ENCODE results near the gene CCDC88B. TPM values are rescaled to one million over a fixed set of nuclear protein-coding genes. Genes with fewer than 3 reads are reported as not detected.

CCDC88B gene
- total RNA-seq, 4 donors from 2014 or later = 7.0 to 12.5 (median 8.2) TPM

DNA sequence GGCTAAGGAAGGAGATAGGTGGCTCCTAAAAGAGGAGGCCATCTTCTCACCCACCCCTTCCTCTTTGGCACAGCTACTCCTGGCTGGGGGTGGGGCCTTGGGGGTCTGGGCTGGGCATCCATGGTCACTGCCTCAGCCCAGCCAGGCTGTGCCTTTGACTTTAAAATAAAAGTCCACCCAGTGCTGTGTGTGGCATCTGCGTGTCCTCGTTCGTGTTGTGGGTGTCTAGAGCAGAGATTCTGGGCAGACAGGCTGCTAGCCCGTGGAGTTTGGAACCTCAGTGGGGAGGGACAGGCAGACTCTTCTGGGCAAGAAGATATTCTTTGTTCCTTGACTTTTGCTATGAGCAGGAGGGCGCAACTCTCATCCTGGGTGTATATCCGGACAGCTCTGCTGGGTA lies 32.0 kb downstream of the CCDC88B start:
- intact Hi-C loops (cut with DNase I) = no loop called here
- no peak overlapping the region for H3K4me3 ChIP-seq
- H3K27me3 ChIP-seq = no peaks in the 10 kb centered on the region
- TF ChIP-seq POLR2A (IDR thresholded peaks at IDR 0.05; ENCODE audit: low read depth) (no peak), POLR2AphosphoS5 (IDR thresholded peaks at IDR 0.05) (no peak), EP300 (IDR thresholded peaks at IDR 0.05) (no peak)
- TF ChIP-seq, protein P1, sequence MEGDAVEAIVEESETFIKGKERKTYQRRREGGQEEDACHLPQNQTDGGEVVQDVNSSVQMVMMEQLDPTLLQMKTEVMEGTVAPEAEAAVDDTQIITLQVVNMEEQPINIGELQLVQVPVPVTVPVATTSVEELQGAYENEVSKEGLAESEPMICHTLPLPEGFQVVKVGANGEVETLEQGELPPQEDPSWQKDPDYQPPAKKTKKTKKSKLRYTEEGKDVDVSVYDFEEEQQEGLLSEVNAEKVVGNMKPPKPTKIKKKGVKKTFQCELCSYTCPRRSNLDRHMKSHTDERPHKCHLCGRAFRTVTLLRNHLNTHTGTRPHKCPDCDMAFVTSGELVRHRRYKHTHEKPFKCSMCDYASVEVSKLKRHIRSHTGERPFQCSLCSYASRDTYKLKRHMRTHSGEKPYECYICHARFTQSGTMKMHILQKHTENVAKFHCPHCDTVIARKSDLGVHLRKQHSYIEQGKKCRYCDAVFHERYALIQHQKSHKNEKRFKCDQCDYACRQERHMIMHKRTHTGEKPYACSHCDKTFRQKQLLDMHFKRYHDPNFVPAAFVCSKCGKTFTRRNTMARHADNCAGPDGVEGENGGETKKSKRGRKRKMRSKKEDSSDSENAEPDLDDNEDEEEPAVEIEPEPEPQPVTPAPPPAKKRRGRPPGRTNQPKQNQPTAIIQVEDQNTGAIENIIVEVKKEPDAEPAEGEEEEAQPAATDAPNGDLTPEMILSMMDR (IDR thresholded peaks at IDR 0.05) = no peak
- no peak overlapping the region for H3K27ac ChIP-seq (replicated peaks in 1 of 4)
- DNase-seq (ENCODE audit: extremely low spot score) = no peak
- no peaks in the 10 kb centered on the region for H3K4me1 ChIP-seq
- peaks cover 33 to 48% (median 46%) of the 10 kb centered on the region in 4 donors for H3K36me3 ChIP-seq
- 91% methylated on average over 6 of the region's 6 CpGs for WGBS
- H3K9me3 ChIP-seq = no peaks in the 10 kb centered on the region

DNA sequence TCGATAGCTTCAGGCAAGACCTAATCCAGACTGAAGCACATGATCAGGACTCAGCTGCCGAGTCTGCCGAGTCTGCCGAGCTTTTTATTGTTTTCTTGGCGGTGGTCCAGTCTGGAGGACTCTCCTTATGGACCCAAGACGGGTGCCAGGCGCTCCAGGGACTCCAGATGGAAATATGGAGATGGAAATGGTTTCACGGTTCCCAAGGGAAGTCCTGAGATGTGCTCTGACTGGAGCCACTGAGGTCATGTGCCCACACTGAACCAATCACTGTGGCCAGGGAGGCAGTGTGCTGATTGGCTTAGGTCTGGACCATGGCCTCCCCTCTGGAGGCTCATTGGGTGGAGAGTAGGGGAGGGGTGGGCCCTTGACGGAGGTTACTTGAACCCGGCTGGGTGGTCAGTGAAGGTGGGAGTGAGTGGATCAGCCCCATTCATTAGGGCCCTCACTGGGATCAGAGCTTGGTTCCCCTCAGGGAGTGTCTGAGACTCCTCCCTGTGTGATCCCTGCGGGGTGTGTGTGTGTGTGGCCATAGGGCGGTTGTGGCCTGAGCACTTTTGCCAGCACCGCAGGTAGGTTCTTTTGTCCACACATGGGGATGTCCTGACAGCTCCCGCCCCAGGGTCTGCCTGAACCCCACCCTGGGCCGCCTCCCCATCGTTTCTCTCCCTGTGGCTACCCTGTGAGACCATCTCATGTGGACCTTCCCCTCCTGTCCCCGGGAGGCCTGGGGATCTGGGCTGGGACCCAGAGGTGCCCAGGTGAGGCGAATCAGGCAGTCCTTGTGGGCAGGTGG lies 33.0 kb downstream of the CCDC88B start:
- intact Hi-C loops (cut with DNase I) = no loop called here
- no peaks in the 10 kb centered on the region for H3K9me3 ChIP-seq
- H3K27ac ChIP-seq (replicated peaks in 1 of 4) = no peak overlapping the region
- peaks cover 0 to 1% (median under 1%) of the 10 kb centered on the region in 4 donors for H3K4me1 ChIP-seq
- TF ChIP-seq POLR2AphosphoS5 (IDR thresholded peaks at IDR 0.05) (no peak), EP300 (IDR thresholded peaks at IDR 0.05) (no peak), POLR2A (IDR thresholded peaks at IDR 0.05; ENCODE audit: low read depth) (no peak)
- TF ChIP-seq, protein P1 (IDR thresholded peaks at IDR 0.05) = no peak
- 64% methylated on average over 12 of the region's 18 CpGs for WGBS
- no peaks in the 10 kb centered on the region for H3K27me3 ChIP-seq
- DNase-seq (ENCODE audit: extremely low spot score) = no peak
- peaks cover 24 to 38% (median 36%) of the 10 kb centered on the region in 4 donors for H3K36me3 ChIP-seq
- H3K4me3 ChIP-seq = no peak overlapping the region

DNA sequence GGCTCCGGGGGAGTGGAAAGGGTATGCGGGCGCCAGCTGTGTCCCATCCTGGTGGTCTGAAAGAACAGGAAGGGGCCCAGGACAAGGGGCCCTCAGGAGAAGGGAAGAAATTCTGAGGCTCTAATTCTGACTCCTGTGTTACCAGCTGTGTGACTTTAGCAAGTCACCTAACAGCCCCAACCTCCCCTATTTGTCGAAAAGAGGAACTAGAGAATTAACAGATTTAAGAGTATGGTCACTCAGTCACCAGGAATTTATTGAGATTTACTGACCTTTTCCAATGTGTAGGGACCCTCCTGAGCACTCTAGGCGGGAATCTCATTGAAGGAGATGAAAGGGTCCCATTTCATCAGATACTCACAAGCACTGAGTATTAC lies 33.6 kb downstream of the CCDC88B start:
- intact Hi-C loops (cut with DNase I) = no loop called here
- 92% methylated on average over 2 of the region's 5 CpGs for WGBS
- DNase-seq (ENCODE audit: extremely low spot score) = no peak
- Histone ChIP-seq H3K27ac (replicated peaks in 1 of 4) (no peak overlapping the region), H3K36me3 (peaks cover 18 to 32% (median 30%) of the 10 kb centered on the region in 4 donors), H3K9me3 (no peaks in the 10 kb centered on the region), H3K4me1 (peaks cover 0 to 7% (median 6%) of the 10 kb centered on the region in 4 donors), H3K4me3 (no peak overlapping the region), H3K27me3 (no peaks in the 10 kb centered on the region)
- TF ChIP-seq, protein P1 (IDR thresholded peaks at IDR 0.05) = no peak
- TF ChIP-seq POLR2A (IDR thresholded peaks at IDR 0.05; ENCODE audit: low read depth) (no peak), POLR2AphosphoS5 (IDR thresholded peaks at IDR 0.05) (no peak), EP300 (IDR thresholded peaks at IDR 0.05) (no peak)

DNA sequence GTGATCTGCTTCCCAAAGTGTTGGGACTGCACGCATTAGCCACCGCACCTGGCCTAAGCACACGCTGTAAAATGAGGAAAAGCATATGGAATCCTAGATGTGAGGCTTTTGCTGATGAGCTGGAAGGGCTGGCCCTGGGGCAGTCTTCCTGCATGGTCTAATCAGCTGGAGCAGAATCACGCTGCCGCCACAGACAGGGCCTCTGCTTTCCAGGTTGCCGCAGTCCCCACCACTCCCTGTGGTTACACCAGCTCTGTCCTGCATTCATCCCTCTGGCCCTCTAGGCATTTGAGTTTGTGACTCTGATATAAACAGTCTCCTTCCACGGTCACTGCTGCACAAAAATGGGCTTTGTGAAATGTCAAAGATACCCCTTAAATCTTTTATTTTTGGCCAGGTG lies 36.1 kb downstream of the CCDC88B start:
- Histone ChIP-seq H3K9me3 (no peaks in the 10 kb centered on the region), H3K27ac (replicated peaks in 1 of 4) (no peak overlapping the region), H3K27me3 (no peaks in the 10 kb centered on the region), H3K4me3 (no peak overlapping the region), H3K4me1 (peaks cover 0 to 11% (median 9%) of the 10 kb centered on the region in 4 donors), H3K36me3 (peaks cover 4 to 9% (median 8%) of the 10 kb centered on the region in 4 donors)
- TF ChIP-seq, protein P1 (IDR thresholded peaks at IDR 0.05) = no peak
- TF ChIP-seq POLR2A (IDR thresholded peaks at IDR 0.05; ENCODE audit: low read depth) (no peak), POLR2AphosphoS5 (IDR thresholded peaks at IDR 0.05) (no peak), EP300 (IDR thresholded peaks at IDR 0.05) (no peak)
- 94% methylated on average over 6 of the region's 7 CpGs for WGBS
- no peak for DNase-seq (ENCODE audit: extremely low spot score)
- intact Hi-C loops (cut with DNase I) = no loop called here

All from esophagus muscularis mucosa (tissue), 4 donors.